Activated naive CD4-positive, alpha-beta T cell treated with anti-CD3 and anti-CD28 coated beads, Interleukin-2, amount 10 ng/mL, durations not matched to agents 7 days and 5 days (primary cell): Measurements from ENCODE around the gene EREG.
A peak's percentile ranks its signal among the peaks of the same experiment; 100 is the strongest.
"Not testable (repeated sequence)": the region's sequence is repeated elsewhere in the genome, so short reads cannot be mapped to it uniquely, and the experiment has no call there.

Experiments
- CTCF ChIA-PET: fragments of 350-600 bp; sonication (Branson Sonifier 250); formaldehyde crosslinking; loops from one replicate; lab custom pipeline; 2021; ENCODE audit warnings: antibody characterized with exemption; lab: Charles Lee
- DNase-seq: peaks from one replicate; pipeline ENCODE4 v3.0.0-alpha.2; 2020
- H3K27ac Mint-ChIP-seq: one replicate; pipeline ENCODE4 v1.8.0; 2021; ENCODE audit warnings: mild to moderate bottlenecking, moderate library complexity, mixed read lengths
- H3K27me3 Mint-ChIP-seq: one replicate; pipeline ENCODE4 v1.8.0; 2021; ENCODE audit warnings: mild to moderate bottlenecking, mixed read lengths
- H3K36me3 Mint-ChIP-seq: one replicate; pipeline ENCODE4 v1.8.0; 2021; ENCODE audit warnings: mixed read lengths
- H3K4me1 Mint-ChIP-seq: one replicate; pipeline ENCODE4 v1.8.0; 2021; ENCODE audit warnings: mixed read lengths
- H3K4me3 Mint-ChIP-seq: one replicate; pipeline ENCODE4 v1.8.0; 2021; ENCODE audit warnings: mild to moderate bottlenecking, moderate library complexity, mixed read lengths
- H3K9me3 Mint-ChIP-seq: one replicate; pipeline ENCODE4 v1.8.0; 2021; ENCODE audit warnings: mixed read lengths

EREG gene

GRCh38 chr4:74385386-74385785 lies 20.4 kb downstream of the EREG start:
- no peak for DNase-seq
- no peaks in the 10 kb centered on the region for H3K36me3 Mint-ChIP-seq
- no peaks in the 10 kb centered on the region for H3K9me3 Mint-ChIP-seq
- CTCF ChIA-PET, result interaction anchor here (0.7 to 1.0 kb wide), 2 partner anchors 9 to 58 kb away, joined by 3 read pairs; no protein-coding TSS in a partner anchor
- H3K27ac Mint-ChIP-seq, result no peak overlapping the region
- H3K27me3 Mint-ChIP-seq, result peaks cover 4% of the 10 kb centered on the region
- H3K4me3 Mint-ChIP-seq, result no peak overlapping the region
- no peaks in the 10 kb centered on the region for H3K4me1 Mint-ChIP-seq

DNA sequence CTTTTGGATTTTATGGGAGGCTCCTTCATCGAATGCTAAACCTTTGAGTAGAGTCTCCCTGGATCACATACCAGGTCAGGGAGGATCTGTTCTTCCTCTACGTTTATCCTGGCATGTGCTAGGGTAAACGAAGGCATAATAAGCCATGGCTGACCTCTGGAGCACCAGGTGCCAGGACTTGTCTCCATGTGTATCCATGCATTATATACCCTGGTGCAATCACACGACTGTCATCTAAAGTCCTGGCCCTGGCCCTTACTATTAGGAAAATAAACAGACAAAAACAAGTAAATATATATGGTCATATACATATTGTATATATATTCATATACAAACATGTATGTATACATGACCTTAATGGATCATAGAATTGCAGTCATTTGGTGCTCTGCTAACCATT lies 21.2 kb downstream of the EREG start:
- Mint-ChIP-seq H3K27me3 (peaks cover 4% of the 10 kb centered on the region), H3K36me3 (no peaks in the 10 kb centered on the region), H3K4me3 (no peak overlapping the region), H3K27ac (no peak overlapping the region), H3K4me1 (no peaks in the 10 kb centered on the region), H3K9me3 (no peaks in the 10 kb centered on the region)
- no peak for DNase-seq
- CTCF ChIA-PET, result no interaction called here

GRCh38 chr4:74387790-74388189 lies 22.8 kb downstream of the EREG start:
- Mint-ChIP-seq H3K9me3 (no peaks in the 10 kb centered on the region), H3K4me3 (no peak overlapping the region), H3K27ac (no peak overlapping the region), H3K36me3 (no peaks in the 10 kb centered on the region), H3K27me3 (peaks cover 4% of the 10 kb centered on the region), H3K4me1 (no peaks in the 10 kb centered on the region)
- DNase-seq, result no peak
- CTCF ChIA-PET, result no interaction called here

GRCh38 chr4:74389494-74389893 lies 24.5 kb downstream of the EREG start:
- no peaks in the 10 kb centered on the region for H3K4me1 Mint-ChIP-seq
- H3K4me3 Mint-ChIP-seq, result no peak overlapping the region
- no peak for DNase-seq
- no peaks in the 10 kb centered on the region for H3K36me3 Mint-ChIP-seq
- CTCF ChIA-PET, result no interaction called here
- H3K9me3 Mint-ChIP-seq, result no peaks in the 10 kb centered on the region
- H3K27me3 Mint-ChIP-seq, result peaks cover 4% of the 10 kb centered on the region
- H3K27ac Mint-ChIP-seq, result no peak overlapping the region

DNA sequence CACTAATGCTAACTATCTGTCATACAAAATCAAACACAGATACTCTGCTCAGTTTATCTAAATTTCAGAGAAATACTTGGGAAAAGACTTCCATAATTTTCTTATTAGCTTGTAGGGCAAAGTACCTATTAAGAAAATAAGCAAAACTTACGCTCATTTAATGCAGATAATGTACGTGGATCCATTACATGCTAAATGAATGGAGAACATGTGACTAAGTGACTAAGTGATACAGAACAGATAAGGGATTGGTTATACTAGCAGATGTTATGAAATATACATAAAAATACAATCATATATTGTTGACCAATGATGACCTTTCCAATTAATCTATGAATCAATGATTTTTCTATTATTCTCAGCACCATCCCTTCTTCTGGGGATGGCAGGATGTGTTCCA lies 25.7 kb downstream of the EREG start:
- no peak for DNase-seq
- CTCF ChIA-PET, result no interaction called here
- no peak overlapping the region for H3K27ac Mint-ChIP-seq
- no peaks in the 10 kb centered on the region for H3K36me3 Mint-ChIP-seq
- no peaks in the 10 kb centered on the region for H3K4me1 Mint-ChIP-seq
- H3K27me3 Mint-ChIP-seq, result peaks cover 4% of the 10 kb centered on the region
- H3K4me3 Mint-ChIP-seq, result no peak overlapping the region
- H3K9me3 Mint-ChIP-seq, result no peaks in the 10 kb centered on the region

GRCh38 chr4:74391346-74391745 lies 26.4 kb downstream of the EREG start:
- Mint-ChIP-seq H3K4me3 (no peak overlapping the region), H3K27ac (no peak overlapping the region), H3K27me3 (peaks cover 4% of the 10 kb centered on the region), H3K4me1 (no peaks in the 10 kb centered on the region), H3K36me3 (no peaks in the 10 kb centered on the region), H3K9me3 (no peaks in the 10 kb centered on the region)
- no peak for DNase-seq
- CTCF ChIA-PET, result no interaction called here

- Mint-ChIP-seq H3K27ac (no peak overlapping the region), H3K4me3 (no peak overlapping the region), H3K27me3 (peaks cover 4% of the 10 kb centered on the region), H3K9me3 (no peaks in the 10 kb centered on the region), H3K36me3 (no peaks in the 10 kb centered on the region), H3K4me1 (no peaks in the 10 kb centered on the region)
- DNase-seq, result no peak
- CTCF ChIA-PET, result no interaction called here
Observed at GRCh38 chr4:74391890-74392475, 27.0 kb downstream of the EREG start.

DNA sequence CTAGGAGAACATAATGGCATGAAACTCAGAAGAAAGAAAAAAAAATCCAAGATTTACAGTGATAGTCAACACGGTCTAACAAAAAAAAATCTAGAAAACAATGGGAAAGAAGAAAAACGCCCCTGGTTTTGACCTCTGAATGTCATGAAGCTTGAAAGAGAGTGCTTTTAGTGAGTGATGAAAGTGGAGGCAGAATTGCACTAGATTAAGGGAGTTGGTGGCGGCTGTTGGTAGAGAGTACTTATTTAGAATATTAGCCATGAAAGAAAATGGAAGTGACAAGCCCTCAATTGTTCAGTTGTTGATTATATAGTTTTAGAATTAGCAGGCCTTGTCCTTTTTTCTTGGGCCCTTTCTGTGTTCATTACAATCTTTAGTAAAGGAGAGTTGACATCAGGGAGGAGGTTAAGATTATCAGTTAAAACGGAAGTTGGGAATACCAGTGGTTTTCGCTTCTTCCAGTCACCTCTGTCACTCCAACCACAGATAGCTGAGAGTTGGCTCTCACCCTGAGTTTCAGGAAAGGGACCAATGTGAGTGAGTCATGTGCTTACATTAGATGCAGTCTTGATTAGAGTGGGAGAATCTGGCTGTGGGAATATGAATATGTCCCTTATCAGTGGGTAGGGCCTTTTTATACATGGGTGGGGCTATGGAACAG lies 29.7 kb downstream of the EREG start:
- CTCF ChIA-PET, result no interaction called here
- H3K27ac Mint-ChIP-seq, result no peak overlapping the region
- no peak overlapping the region for H3K4me3 Mint-ChIP-seq
- peaks cover under 1% of the 10 kb centered on the region for H3K27me3 Mint-ChIP-seq
- DNase-seq, result no peak
- H3K4me1 Mint-ChIP-seq, result peaks cover 6% of the 10 kb centered on the region
- no peaks in the 10 kb centered on the region for H3K36me3 Mint-ChIP-seq
- no peaks in the 10 kb centered on the region for H3K9me3 Mint-ChIP-seq

DNA sequence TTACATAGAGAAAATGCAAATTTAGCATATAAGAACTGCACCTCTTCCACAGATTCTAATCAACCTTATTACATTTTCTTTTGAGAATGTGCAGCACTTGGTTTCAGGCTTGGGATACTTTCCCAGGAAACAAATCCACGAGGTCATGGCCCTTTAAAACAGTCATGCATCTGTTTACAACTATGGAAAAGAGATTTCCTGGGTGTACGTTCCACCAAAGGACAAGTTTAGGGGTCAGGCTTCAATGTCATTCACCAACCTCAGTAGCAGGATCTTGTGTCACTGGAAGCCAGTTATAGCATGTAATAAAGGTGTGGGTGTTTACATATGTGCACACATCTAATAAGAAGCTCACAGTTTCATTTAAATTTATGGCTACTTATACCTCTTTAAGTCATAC lies 30.7 kb downstream of the EREG start:
- no peak overlapping the region for H3K27ac Mint-ChIP-seq
- H3K4me1 Mint-ChIP-seq, result peaks cover 6% of the 10 kb centered on the region
- no peaks in the 10 kb centered on the region for H3K36me3 Mint-ChIP-seq
- peaks cover 4% of the 10 kb centered on the region for H3K27me3 Mint-ChIP-seq
- CTCF ChIA-PET, result no interaction called here
- no peak overlapping the region for H3K4me3 Mint-ChIP-seq
- no peaks in the 10 kb centered on the region for H3K9me3 Mint-ChIP-seq
- DNase-seq, result no peak

- CTCF ChIA-PET, result interaction anchor here (0.6 kb wide), 1 partner anchor 1057 kb away, joined by 3 read pairs; no protein-coding TSS in a partner anchor
- Mint-ChIP-seq H3K4me1 (peaks cover 6% of the 10 kb centered on the region), H3K27ac (peak overlapping the region; percentile 92), H3K36me3 (no peaks in the 10 kb centered on the region), H3K27me3 (peaks cover 8% of the 10 kb centered on the region), H3K9me3 (no peaks in the 10 kb centered on the region), H3K4me3 (peak overlapping the region; percentile 88)
- no peak for DNase-seq
Observed at GRCh38 chr4:74397748-74398426, 32.9 kb downstream of the EREG start.

DNA sequence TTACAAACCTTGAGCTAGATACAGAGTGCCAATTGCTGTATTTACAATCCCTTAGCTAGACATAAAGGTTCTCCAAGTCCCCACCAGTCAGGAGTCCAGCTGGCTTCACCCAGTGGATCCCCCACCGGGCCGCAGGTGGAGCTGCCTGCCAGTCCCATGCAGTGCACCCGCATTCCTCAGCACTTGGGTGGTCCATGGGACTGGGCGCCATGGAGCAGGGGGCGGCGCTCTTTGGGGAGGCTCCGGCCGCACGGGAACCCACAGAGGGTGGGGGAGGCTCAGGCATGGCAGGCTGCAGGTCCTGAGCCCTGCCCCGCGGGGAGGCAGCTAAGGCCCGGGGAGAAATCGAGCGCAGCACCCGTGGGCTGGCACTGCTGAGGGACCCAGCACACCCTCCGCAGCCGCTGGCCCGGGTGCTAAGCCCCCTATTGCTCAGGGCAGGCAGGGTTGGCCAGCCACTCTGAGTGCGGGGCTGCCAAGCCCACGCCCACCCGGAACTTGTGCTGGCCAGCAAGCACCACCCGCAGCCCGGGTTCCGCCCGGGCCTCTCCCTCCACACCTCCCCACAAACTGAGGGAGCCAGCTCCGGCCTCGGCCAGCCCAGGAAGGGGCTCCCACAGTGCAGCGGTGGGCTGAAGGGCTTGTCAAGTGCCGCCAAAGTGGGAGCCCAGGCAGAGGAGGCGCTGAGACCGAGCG lies 34.1 kb downstream of the EREG start:
- CTCF ChIA-PET, result interaction anchor here (1.7 kb wide), 1 partner anchor 29 kb away, joined by 4 read pairs; no protein-coding TSS in a partner anchor
- H3K27me3 Mint-ChIP-seq, H3K36me3 Mint-ChIP-seq, H3K9me3 Mint-ChIP-seq, H3K27ac Mint-ChIP-seq, DNase-seq, H3K4me3 Mint-ChIP-seq, H3K4me1 Mint-ChIP-seq: not testable (repeated sequence)

GRCh38 chr4:74400395-74400794 lies 35.5 kb downstream of the EREG start:
- CTCF ChIA-PET, result no interaction called here
- no peaks in the 10 kb centered on the region for H3K9me3 Mint-ChIP-seq
- no peak overlapping the region for H3K4me3 Mint-ChIP-seq

DNA sequence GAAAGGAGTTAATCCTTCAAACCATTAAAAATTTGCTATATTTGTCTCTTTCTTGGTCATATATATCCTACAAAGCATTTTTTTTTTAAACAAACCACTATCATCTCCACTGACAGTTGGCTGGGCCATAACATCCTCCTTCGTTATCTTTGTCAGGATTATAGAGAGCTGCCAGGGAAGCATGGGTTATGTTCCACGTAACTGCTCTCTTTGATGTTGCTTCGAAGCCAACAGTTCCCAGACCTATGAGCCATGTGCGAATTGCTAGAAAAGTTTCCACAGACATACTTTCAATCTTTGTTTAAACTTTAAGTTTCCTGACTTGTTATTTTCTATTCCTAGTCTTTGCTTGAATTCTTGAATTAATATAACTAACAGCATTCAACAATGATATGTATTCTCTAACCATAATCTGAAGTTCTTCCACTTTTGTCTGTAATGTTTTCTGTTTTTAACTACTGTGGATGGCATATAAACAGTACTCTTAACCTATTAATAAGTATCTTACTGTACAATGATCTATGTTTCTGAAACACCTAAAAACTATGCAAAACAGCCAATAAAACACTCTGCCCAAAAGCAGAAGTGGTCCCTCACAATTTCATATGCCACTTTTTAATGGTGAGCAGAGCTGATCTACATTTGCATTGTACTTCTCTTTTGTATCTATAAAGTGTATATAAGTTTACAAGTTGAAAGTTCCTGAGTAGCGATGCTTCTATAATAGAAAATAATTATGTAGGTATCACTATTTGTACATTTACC lies 37.9 kb downstream of the EREG start:
- peaks cover 2% of the 10 kb centered on the region for H3K4me1 Mint-ChIP-seq
- no peak overlapping the region for H3K27ac Mint-ChIP-seq
- no peak for DNase-seq
- H3K4me3 Mint-ChIP-seq, result no peak overlapping the region
- CTCF ChIA-PET, result interaction anchor here (0.7 kb wide), 1 partner anchor 44 kb away, joined by 3 read pairs; no protein-coding TSS in a partner anchor
- H3K36me3 Mint-ChIP-seq, result no peaks in the 10 kb centered on the region
- no peaks in the 10 kb centered on the region for H3K9me3 Mint-ChIP-seq
- peaks cover 8% of the 10 kb centered on the region for H3K27me3 Mint-ChIP-seq

More at GRCh38 chr4:74400395-74400794, 35.5 kb downstream of the EREG start:
- DNase-seq, result no peak
- Mint-ChIP-seq H3K4me1 (peaks cover 6% of the 10 kb centered on the region), H3K27me3 (peaks cover 8% of the 10 kb centered on the region), H3K36me3 (no peaks in the 10 kb centered on the region), H3K27ac (no peak overlapping the region)

- Mint-ChIP-seq H3K27ac (no peak overlapping the region), H3K27me3 (no peaks in the 10 kb centered on the region), H3K4me1 (no peaks in the 10 kb centered on the region), H3K9me3 (no peaks in the 10 kb centered on the region), H3K4me3 (no peak overlapping the region), H3K36me3 (no peaks in the 10 kb centered on the region)
- CTCF ChIA-PET, result no interaction called here
- no peak for DNase-seq
Observed at GRCh38 chr4:74407891-74408290, 42.9 kb downstream of the EREG start.
